ENCODE measurements around the gene ABCA7. TPM values are rescaled to one million over a fixed set of nuclear protein-coding genes. Genes with fewer than 3 reads are reported as not detected.
A peak's percentile ranks its signal among the peaks of the same experiment; 100 is the strongest.

The ABCA7 gene
- total RNA-seq, 1 experiment from 2014 or later, result 23.8 TPM

DNA sequence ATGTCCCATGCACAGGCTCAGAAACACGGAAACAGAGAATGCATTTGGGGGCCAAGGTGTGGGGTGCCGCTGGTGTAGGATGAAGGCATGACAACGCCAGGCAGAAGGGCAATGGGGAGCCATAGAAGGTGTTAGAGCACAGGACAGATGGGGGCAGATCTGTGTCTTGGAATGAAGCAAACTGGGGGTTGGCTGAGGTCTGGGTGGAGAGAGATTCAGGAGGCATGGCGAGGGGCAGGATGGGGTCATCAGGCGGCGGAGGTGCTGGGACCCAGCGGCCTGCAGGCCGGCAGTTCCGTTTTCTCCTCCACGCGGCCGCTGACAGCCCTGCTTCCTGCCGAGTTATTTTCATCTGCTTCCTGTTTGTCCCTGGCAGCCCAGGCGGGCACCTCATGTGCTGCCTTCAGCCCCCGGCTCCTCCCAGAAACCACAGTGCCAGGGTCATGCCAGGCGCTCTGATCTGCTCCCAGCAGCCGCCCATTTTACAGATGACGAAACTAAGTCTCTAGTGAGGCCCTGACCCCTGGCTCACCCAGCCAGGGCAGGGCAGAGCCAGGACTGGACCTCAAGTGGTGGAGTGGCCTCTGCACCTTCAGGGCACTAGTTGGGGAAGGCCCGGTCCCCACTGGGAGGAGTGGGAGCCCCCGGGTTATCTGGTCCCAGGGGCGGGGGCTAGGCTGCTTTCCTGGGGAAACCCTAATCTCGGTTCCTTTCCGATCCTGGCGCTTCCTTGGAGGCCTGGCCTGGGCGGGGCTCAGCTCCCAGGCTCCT, 29.3 kb downstream of the ABCA7 start:
- Histone ChIP-seq H3K9me3 (ENCODE audit: low read length) (no peaks in the 10 kb centered on the region), H3K4me1 (ENCODE audit: low read length) (peaks cover 55% of the 10 kb centered on the region), H4K20me1 (ENCODE audit: insufficient read depth, low read depth, low read length) (peaks cover 5% of the 10 kb centered on the region; the same call in 1 of the 2 replicates), H3K36me3 (ENCODE audit: insufficient read depth, low read length) (no peaks in the 10 kb centered on the region), H3K27me3 (ENCODE audit: low read length) (no peaks in the 10 kb centered on the region), H3K4me2 (ENCODE audit: low read depth, low read length, poor library complexity, severe bottlenecking) (peak overlapping the region; percentile 96), H3K9me2 (replicated peaks; ENCODE audit: insufficient read depth, low read length) (no peaks in the 10 kb centered on the region), H2AFZ (ENCODE audit: low read length) (no peak overlapping the region), H3K79me2 (ENCODE audit: low read length) (peaks cover 12% of the 10 kb centered on the region; the same call in 1 of the 2 replicates), H3K9ac (ENCODE audit: low read length) (peak overlapping the region; percentile 79), H3K27ac (ENCODE audit: low read length) (peak overlapping the region; percentile 75), H3K4me3 (ENCODE audit: low read length) (peak overlapping the region; percentile 76)
- DNase-seq, result peak; percentile 80

DNA sequence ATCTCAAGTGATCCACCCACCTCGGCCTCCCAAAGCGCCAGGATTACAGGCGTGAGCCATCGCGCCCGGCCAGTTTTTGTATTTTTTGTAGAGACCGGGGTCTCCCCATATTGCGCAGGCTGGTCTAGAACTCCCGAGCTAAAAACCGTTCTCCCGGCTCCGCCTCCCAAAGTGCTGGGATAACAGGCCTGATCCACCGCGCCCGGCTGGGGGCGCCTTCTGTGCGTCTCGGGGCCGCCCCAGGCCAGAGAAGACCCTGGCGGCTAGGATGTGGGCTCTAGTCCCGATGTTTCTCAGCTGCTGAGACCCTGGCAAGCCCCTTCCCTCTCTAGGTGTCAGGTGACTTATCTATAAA, 30.6 kb downstream of the ABCA7 start:
- no peak overlapping the region for H3K4me2 ChIP-seq (ENCODE audit: low read depth, low read length, poor library complexity, severe bottlenecking)
- H3K79me2 ChIP-seq (ENCODE audit: low read length), result peaks cover 12% of the 10 kb centered on the region; the same call in 1 of the 2 replicates
- no peak overlapping the region for H3K9ac ChIP-seq (ENCODE audit: low read length)
- H2AFZ ChIP-seq (ENCODE audit: low read length), result no peak overlapping the region
- no peaks in the 10 kb centered on the region for H3K9me2 ChIP-seq (replicated peaks; ENCODE audit: insufficient read depth, low read length)
- H3K4me3 ChIP-seq (ENCODE audit: low read length), result no peak overlapping the region
- no peaks in the 10 kb centered on the region; the same call in 1 of the 2 replicates for H3K36me3 ChIP-seq (ENCODE audit: insufficient read depth, low read length)
- peaks cover 52% of the 10 kb centered on the region for H3K4me1 ChIP-seq (ENCODE audit: low read length)
- DNase-seq, result no peak
- H4K20me1 ChIP-seq (ENCODE audit: insufficient read depth, low read depth, low read length), result peaks cover 5% of the 10 kb centered on the region; the same call in 1 of the 2 replicates
- H3K27ac ChIP-seq (ENCODE audit: low read length), result no peak overlapping the region
- no peaks in the 10 kb centered on the region for H3K27me3 ChIP-seq (ENCODE audit: low read length)
- H3K9me3 ChIP-seq (ENCODE audit: low read length), result no peaks in the 10 kb centered on the region

DNA sequence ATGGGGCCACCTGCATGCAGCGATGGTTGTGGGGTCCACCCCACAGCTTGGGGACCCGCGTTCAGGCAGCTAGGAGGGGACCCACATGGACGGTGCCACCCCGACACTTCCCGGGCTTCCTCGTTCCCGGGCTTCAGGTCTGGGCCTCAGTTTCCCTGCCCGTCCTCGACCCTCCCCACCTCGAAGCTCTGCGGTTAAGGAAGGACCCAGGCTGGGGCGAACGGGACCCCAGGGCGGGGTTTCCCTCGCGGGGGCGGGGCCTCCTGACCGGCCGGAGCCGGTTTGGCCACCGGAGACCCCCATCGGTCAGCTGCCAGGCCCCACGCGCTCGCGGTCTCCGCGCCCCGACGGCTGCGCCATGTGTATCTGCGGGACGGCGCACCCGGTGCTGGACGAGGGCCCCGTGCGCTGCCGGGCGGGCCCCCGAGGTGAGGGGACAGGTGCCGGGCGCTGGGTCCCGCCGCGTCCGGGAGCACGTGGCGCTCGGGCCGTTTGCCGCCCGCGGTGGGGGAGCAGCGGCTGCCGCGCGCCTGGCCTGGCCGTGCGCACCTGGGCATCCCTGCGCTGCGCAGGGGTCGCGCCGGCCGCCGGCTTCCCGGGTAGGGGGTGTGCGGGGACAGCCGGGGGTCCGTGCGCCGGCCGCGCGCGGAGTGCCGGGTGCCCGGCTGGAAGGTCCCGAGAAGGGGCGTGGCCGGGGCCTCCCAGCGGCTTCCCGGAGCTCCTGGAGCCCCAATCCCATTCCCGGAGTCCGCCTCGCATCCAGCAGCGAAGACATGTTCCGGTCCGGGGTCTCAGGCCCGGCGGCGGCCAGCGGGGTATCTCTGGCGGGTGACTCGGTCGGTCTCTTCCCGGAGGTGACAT, 31.3 kb downstream of the ABCA7 start:
- Histone ChIP-seq H3K4me2 (ENCODE audit: low read depth, low read length, poor library complexity, severe bottlenecking) (no peak overlapping the region), H3K27me3 (ENCODE audit: low read length) (no peaks in the 10 kb centered on the region), H3K27ac (ENCODE audit: low read length) (no peak overlapping the region), H4K20me1 (ENCODE audit: insufficient read depth, low read depth, low read length) (peaks cover 5% of the 10 kb centered on the region; the same call in 1 of the 2 replicates), H3K36me3 (ENCODE audit: insufficient read depth, low read length) (peaks cover 5% of the 10 kb centered on the region; the same call in 1 of the 2 replicates), H3K9me3 (ENCODE audit: low read length) (no peaks in the 10 kb centered on the region), H3K9ac (ENCODE audit: low read length) (no peak overlapping the region), H3K4me3 (ENCODE audit: low read length) (no peak overlapping the region), H3K4me1 (ENCODE audit: low read length) (peaks cover 51% of the 10 kb centered on the region), H3K79me2 (ENCODE audit: low read length) (peaks cover 12% of the 10 kb centered on the region; the same call in 1 of the 2 replicates), H2AFZ (ENCODE audit: low read length) (no peak overlapping the region), H3K9me2 (replicated peaks; ENCODE audit: insufficient read depth, low read length) (no peaks in the 10 kb centered on the region)
- DNase-seq, result no peak

DNA sequence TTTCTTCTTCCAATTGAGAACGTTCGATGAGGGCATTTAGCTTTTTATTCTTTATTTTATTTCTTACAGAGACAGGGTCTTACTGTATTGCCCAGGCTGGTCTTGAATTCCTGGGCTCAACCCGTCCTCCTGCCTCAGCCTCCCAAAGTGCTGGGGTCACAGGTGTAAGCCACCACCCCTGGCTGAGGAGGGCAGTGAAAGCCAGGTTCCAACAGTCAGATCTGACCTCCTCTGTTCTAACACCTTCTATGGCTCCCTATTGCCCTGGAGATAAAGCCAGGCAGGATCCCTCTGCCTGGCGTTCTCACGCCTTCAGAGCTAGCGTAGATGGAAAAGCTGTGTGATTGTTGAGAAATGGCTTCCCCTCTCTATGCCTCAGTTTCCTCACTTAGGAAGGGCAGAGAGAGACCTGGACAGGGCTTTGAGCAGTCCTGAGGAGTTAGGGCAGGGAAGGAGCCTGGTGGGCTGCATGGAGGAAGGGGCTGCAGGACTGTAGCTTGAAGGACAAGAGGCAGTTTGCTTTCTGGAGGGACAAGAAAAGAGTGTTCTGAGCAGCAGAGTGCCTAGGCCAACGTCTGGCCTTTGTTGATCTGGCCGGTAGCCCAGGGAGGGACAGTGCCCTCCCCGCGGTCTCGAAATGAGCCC, 32.6 kb downstream of the ABCA7 start:
- H3K36me3 ChIP-seq (ENCODE audit: insufficient read depth, low read length), result peaks cover 6% of the 10 kb centered on the region; the same call in 1 of the 2 replicates
- no peaks in the 10 kb centered on the region for H3K9me3 ChIP-seq (ENCODE audit: low read length)
- peaks cover 5% of the 10 kb centered on the region; the same call in 1 of the 2 replicates for H4K20me1 ChIP-seq (ENCODE audit: insufficient read depth, low read depth, low read length)

DNA sequence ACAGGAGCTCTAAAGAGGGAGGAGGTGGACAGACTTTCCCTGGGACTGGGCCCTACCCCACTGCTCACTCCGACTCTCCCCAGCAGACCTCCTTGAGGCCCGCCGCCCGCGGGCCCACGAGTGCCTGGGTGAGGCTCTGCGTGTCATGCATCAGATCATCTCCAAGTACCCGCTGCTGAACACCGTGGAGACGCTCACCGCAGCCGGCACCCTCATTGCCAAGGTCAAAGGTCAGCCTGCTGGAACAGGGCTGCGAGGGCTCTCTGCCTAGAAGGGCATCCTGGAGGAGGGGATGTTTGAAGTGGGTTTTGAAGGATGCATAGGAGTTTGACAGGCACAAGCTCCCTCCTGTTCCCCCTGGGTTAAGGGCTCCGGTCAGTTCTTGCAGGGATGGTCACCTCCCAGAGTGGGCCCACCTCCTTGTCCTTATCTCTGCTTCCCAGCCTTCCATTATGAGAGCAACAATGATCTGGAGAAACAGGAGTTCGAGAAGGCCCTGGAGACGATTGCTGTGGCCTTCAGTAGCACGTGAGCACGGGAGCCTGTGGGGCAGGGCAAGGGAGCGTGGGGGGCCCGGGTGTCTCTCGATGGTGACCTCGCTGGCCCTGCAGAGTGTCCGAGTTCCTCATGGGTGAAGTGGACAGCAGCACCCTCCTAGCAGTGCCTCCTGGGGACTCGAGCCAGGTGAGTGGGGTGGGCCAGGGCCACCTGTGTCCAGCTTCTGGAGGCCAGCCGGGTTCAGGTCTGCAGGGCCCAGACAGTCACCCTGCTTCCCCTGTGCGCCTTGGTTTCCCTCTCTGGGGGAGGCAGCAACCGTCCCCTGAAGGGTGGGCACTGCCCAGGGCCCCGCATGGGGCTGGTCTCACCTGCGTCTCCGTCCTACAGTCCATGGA, 33.4 kb downstream of the ABCA7 start:
- peaks cover 52% of the 10 kb centered on the region for H3K4me1 ChIP-seq (ENCODE audit: low read length)
- peaks cover 10% of the 10 kb centered on the region; the same call in 1 of the 2 replicates for H3K79me2 ChIP-seq (ENCODE audit: low read length)
- H3K27me3 ChIP-seq (ENCODE audit: low read length), result no peaks in the 10 kb centered on the region
- DNase-seq, result no peak
- peak overlapping the region; percentile 71; the same call in 1 of the 2 replicates for H3K4me3 ChIP-seq (ENCODE audit: low read length)
- no peaks in the 10 kb centered on the region for H3K9me3 ChIP-seq (ENCODE audit: low read length)
- peaks cover 6% of the 10 kb centered on the region; the same call in 1 of the 2 replicates for H3K36me3 ChIP-seq (ENCODE audit: insufficient read depth, low read length)
- H2AFZ ChIP-seq (ENCODE audit: low read length), result no peak overlapping the region
- peak overlapping the region; percentile 85 for H3K4me2 ChIP-seq (ENCODE audit: low read depth, low read length, poor library complexity, severe bottlenecking)
- H3K27ac ChIP-seq (ENCODE audit: low read length), result no peak overlapping the region
- peaks cover 5% of the 10 kb centered on the region; the same call in 1 of the 2 replicates for H4K20me1 ChIP-seq (ENCODE audit: insufficient read depth, low read depth, low read length)
- H3K9me2 ChIP-seq (replicated peaks; ENCODE audit: insufficient read depth, low read length), result no peaks in the 10 kb centered on the region
- peak overlapping the region; percentile 78; the same call in 1 of the 2 replicates for H3K9ac ChIP-seq (ENCODE audit: low read length)

More for the DNA sequence above, 32.6 kb downstream of the ABCA7 start:
- H3K9ac ChIP-seq (ENCODE audit: low read length), result no peak overlapping the region
- peaks cover 54% of the 10 kb centered on the region for H3K4me1 ChIP-seq (ENCODE audit: low read length)
- no peaks in the 10 kb centered on the region for H3K27me3 ChIP-seq (ENCODE audit: low read length)
- no peak overlapping the region for H3K27ac ChIP-seq (ENCODE audit: low read length)
- no peak overlapping the region for H3K4me2 ChIP-seq (ENCODE audit: low read depth, low read length, poor library complexity, severe bottlenecking)
- H3K79me2 ChIP-seq (ENCODE audit: low read length), result peaks cover 12% of the 10 kb centered on the region; the same call in 1 of the 2 replicates
- H2AFZ ChIP-seq (ENCODE audit: low read length), result no peak overlapping the region
- H3K9me2 ChIP-seq (replicated peaks; ENCODE audit: insufficient read depth, low read length), result no peaks in the 10 kb centered on the region
- no peak overlapping the region for H3K4me3 ChIP-seq (ENCODE audit: low read length)
- no peak for DNase-seq

DNA sequence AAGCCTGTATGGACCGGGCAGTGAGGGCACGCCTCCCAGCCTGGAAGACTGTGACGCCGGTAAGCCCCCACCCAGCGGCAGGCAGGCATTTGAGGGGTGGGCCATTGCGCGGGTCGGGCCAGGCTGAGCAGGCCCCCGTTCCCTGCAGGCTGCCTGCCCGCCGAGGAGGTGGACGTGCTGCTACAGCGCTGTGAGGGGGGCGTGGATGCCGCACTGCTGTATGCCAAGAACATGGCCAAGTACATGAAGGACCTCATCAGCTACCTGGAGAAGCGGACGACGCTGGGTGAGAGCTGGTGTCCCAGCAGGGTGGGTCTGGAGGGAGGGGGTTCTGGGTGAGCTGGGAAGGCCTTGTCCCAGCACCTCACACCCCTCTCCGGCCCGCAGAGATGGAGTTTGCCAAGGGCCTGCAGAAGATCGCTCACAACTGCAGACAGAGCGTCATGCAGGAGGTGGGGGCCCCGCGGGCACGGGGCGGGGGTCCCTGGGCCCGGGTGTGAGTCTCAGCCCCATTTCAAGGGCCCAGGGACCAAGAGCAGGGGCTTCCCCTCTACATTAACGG, 34.1 kb downstream of the ABCA7 start:
- Histone ChIP-seq H3K9ac (ENCODE audit: low read length) (peak overlapping the region; percentile 78), H3K27ac (ENCODE audit: low read length) (peak overlapping the region; percentile 67), H3K36me3 (ENCODE audit: insufficient read depth, low read length) (peaks cover 6% of the 10 kb centered on the region; the same call in 1 of the 2 replicates), H3K27me3 (ENCODE audit: low read length) (no peaks in the 10 kb centered on the region), H3K4me3 (ENCODE audit: low read length) (peak overlapping the region; percentile 71), H3K4me2 (ENCODE audit: low read depth, low read length, poor library complexity, severe bottlenecking) (peak overlapping the region; percentile 85), H4K20me1 (ENCODE audit: insufficient read depth, low read depth, low read length) (peaks cover 5% of the 10 kb centered on the region; the same call in 1 of the 2 replicates), H3K4me1 (ENCODE audit: low read length) (peaks cover 45% of the 10 kb centered on the region), H2AFZ (ENCODE audit: low read length) (no peak overlapping the region), H3K9me3 (ENCODE audit: low read length) (no peaks in the 10 kb centered on the region), H3K79me2 (ENCODE audit: low read length) (peaks cover 6% of the 10 kb centered on the region; the same call in 1 of the 2 replicates), H3K9me2 (replicated peaks; ENCODE audit: insufficient read depth, low read length) (no peaks in the 10 kb centered on the region)
- no peak for DNase-seq
